Loucy (cell line): ENCODE data around the gene BCL2L13.

Experiments
- CTCF ChIP-seq: fragments of 200-600 bp; sonication (generic); conservative IDR thresholded peaks from 2 replicates; pipeline ENCODE4 v1.5.1; 2014; ENCODE audit warnings: mild to moderate bottlenecking, antibody characterized with exemption, low read length
- EZH2phosphoT487 ChIP-seq: fragments of 200-600 bp; IDR thresholded peaks from 2 replicates; pipeline ENCODE4 v1.6.1; 2018; ENCODE audit warnings: antibody characterized with exemption, mild to moderate bottlenecking, moderate library complexity, borderline replicate concordance

- TF ChIP-seq CTCF (peak; percentile 58), EZH2phosphoT487 (no peak)
Observed at GRCh38 chr22:17754233-17754925, 115.8 kb downstream of the BCL2L13 start.
